ENCODE measurements around the gene TFEB.

DNA sequence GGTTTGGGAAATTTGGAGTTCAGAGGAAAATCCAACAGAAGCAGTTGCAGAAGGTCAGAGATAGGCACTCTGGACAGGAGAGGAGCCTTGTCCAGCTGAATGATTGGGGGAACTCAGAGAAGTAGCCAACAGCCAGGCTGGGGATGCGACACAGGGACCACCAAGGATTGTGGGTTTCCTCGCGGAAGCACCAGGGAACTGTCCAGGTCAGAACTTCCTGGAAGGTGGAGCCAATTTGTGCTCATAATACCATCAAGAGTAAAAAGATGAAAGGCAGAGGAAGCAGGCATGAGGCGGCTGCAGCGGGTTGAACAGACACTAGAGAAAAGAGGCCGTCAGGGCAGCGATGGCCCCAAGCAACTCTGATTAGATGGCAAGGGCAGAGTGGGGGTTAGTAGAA is 63.4 kb downstream of the TFEB start:
- no peak for TF ChIP-seq CTCF (IDR thresholded peaks at IDR 0.05; ENCODE audit: low read depth, low read length, missing input control)
- no peak for TF ChIP-seq YY1 (IDR thresholded peaks at IDR 0.05)
- no peak for TF ChIP-seq FOXA1 (IDR thresholded peaks at IDR 0.05)

Measured in liver (tissue), 2 donors.